ENCODE measurements around the gene TYMP.

DNA sequence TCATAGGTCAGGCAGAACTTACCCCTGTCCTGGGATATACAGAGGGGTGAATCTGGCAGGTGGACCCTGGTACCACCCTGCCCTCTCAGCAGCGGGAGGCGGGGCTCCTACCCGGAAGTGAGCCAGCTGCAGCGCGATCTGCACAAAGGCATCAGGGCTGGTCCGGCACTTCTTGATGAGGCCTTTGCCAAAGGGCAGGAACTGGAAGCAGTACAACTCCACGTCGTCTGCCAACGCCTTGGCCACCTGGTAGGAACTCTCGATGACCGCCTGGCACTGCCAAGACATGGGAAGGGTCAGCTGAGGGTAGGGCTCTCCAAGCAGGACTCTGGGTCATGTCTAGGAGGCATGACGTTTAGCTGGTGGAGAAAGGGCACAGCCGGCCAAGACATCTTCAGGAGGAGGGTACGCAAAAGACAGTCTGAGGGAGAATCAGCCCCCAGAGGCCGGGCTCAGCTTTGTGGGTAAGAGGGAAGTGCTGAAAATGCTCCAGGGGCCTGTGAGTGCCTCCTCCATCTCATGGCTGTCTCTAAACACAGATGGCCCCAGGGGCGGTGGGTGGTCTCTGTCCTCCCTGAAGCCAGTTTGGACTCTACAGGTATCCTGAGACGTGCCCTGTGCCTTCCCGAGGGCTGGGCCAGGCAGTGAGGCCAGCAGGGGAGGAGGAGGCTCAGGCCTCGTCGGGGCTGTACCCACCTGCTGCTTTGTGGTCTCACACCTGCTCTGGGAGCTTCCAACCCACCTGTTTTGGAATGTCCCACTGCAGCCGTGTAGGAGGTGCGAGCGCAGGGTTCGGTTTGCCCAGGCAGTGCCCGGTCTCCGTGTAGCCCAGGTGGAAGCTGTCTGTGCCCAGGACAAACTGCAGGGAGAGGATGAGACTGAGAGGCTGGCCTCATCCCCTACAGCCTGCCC is 41.7 kb upstream of the TYMP start:
- TF ChIP-seq POLR2AphosphoS5 (IDR thresholded peaks at IDR 0.05; ENCODE audit: insufficient read depth, low read depth, low read length) (no peak), MYC (IDR thresholded peaks at IDR 0.05; ENCODE audit: low read depth, low read length) (no peak), POLR2A (IDR thresholded peaks at IDR 0.05; ENCODE audit: low read depth, low read length) (no peak)

Measured in endothelial cell of umbilical vein (primary cell).